Neural progenitor cell (in vitro differentiated cells): ENCODE results near the gene ZNF783. TPM values are rescaled to one million over a fixed set of nuclear protein-coding genes. Genes with fewer than 3 reads are reported as not detected.

Source experiments
- DNase-seq: peaks from one replicate; pipeline ENCODE4 v3.0.0-alpha.2; 2016; ENCODE audit warnings: low spot score
- H2AFZ ChIP-seq: fragments of 200-600 bp; sonication (generic); replicated peaks from 2 replicates; pipeline ENCODE4 v1.6.1; 2016; ENCODE audit warnings: antibody characterized with exemption
- H3F3A ChIP-seq: fragments of 200-600 bp; sonication (generic); 2 replicates; pipeline ENCODE4 v1.6.1; 2016; ENCODE audit warnings: antibody characterized with exemption, low read depth
- H3K27ac ChIP-seq: fragments of 200-600 bp; sonication (generic); 2 replicates; pipeline ENCODE4 v1.5.1; 2016; ENCODE audit warnings: mild to moderate bottlenecking
- H3K27me3 ChIP-seq: fragments of 200-600 bp; sonication (generic); 2 replicates; pipeline ENCODE4 v1.6.1; 2016; ENCODE audit warnings: mild to moderate bottlenecking, moderate library complexity
- H3K36me3 ChIP-seq: fragments of 200-600 bp; sonication (generic); 2 replicates; pipeline ENCODE4 v1.5.1; 2016
- H3K4me1 ChIP-seq: fragments of 200-600 bp; sonication (generic); 2 replicates; pipeline ENCODE4 v1.6.1; 2016; ENCODE audit warnings: mixed run types
- H3K4me2 ChIP-seq: fragments of 200-600 bp; sonication (generic); 2 replicates; pipeline ENCODE4 v1.6.1; 2016
- H3K4me3 ChIP-seq: fragments of 200-600 bp; sonication (generic); 2 replicates; pipeline ENCODE4 v1.5.1; 2016
- H3K79me2 ChIP-seq: fragments of 200-600 bp; sonication (generic); 2 replicates; pipeline ENCODE4 v1.6.1; 2016; ENCODE audit warnings: low read depth
- H3K9ac ChIP-seq: fragments of 200-600 bp; sonication (generic); 2 replicates; pipeline ENCODE4 v1.6.1; 2016
- H3K9me3 ChIP-seq: fragments of 200-600 bp; sonication (generic); 2 replicates; pipeline ENCODE4 v1.5.1; 2016; ENCODE audit warnings: low read depth
- H4K20me1 ChIP-seq: fragments of 200-600 bp; sonication (generic); 2 replicates; pipeline ENCODE4 v1.6.1; 2016; ENCODE audit warnings: low read depth
- H3K27ac Mint-ChIP-seq: 3 replicates; pipeline ENCODE4 v1.8.0; 2021; ENCODE audit warnings: mixed read lengths
- H3K27me3 Mint-ChIP-seq: 2 replicates; pipeline ENCODE4 v1.8.0; 2022; ENCODE audit warnings: low read depth, mild to moderate bottlenecking, inconsistent platforms, moderate library complexity, mixed read lengths; ENCODE audit not compliant: insufficient read depth
- H3K36me3 Mint-ChIP-seq: 3 replicates; pipeline ENCODE4 v1.8.0; 2021; ENCODE audit warnings: mixed read lengths
- H3K4me1 Mint-ChIP-seq: 3 replicates; pipeline ENCODE4 v1.8.0; 2021; ENCODE audit warnings: mixed read lengths
- H3K4me3 Mint-ChIP-seq: 3 replicates; pipeline ENCODE4 v1.8.0; 2021; ENCODE audit warnings: mild to moderate bottlenecking, moderate library complexity, mixed read lengths
- H3K9me3 Mint-ChIP-seq: 3 replicates; pipeline ENCODE4 v1.8.0; 2020; ENCODE audit warnings: mixed read lengths
- CTCF ChIP-seq: fragments of 200-600 bp; sonication (generic); IDR thresholded peaks from 2 replicates; pipeline ENCODE4 v1.5.1; 2017; ENCODE audit warnings: antibody characterized with exemption, mild to moderate bottlenecking
- EZH2 ChIP-seq: fragments of 200-600 bp; sonication (generic); IDR thresholded peaks from 2 replicates; pipeline ENCODE4 v1.6.1; 2017; ENCODE audit warnings: antibody characterized with exemption, mild to moderate bottlenecking, moderate library complexity
- EZH2phosphoT487 ChIP-seq: fragments of 200-600 bp; sonication (generic); IDR thresholded peaks from 2 replicates; pipeline ENCODE4 v1.6.1; 2017; ENCODE audit warnings: antibody characterized with exemption
- total RNA-seq: library from RNA; depleted of rRNA; stranded (reverse); fragments of >200 nt; gene quantifications from 2 replicates; pipeline ENCODE4 v1.2.3, GENCODE V29; 2015; ENCODE audit warnings: low replicate concordance

The ZNF783 gene
- total RNA-seq, 1 donor from 2014 or later = 5.5 TPM

- H3K9me3 Mint-ChIP-seq = no peaks in the 10 kb centered on the region
- H3K4me3 Mint-ChIP-seq = no peak overlapping the region
- H3K36me3 Mint-ChIP-seq = peaks cover 20% of the 10 kb centered on the region
- peaks cover 6% of the 10 kb centered on the region for H3K27me3 Mint-ChIP-seq
- Histone ChIP-seq H2AFZ (no peak overlapping the region), H3K4me3 (no peak overlapping the region), H3K27me3 (peaks cover 14% of the 10 kb centered on the region), H3K4me1 (no peaks in the 10 kb centered on the region), H3K4me2 (no peak overlapping the region), H3K79me2 (no peaks in the 10 kb centered on the region), H3K9me3 (no peaks in the 10 kb centered on the region), H4K20me1 (no peaks in the 10 kb centered on the region), H3F3A (peaks cover 8% of the 10 kb centered on the region), H3K27ac (no peak overlapping the region), H3K9ac (no peak overlapping the region), H3K36me3 (no peaks in the 10 kb centered on the region)
- TF ChIP-seq EZH2 = no peak
- no peak for TF ChIP-seq EZH2phosphoT487
- TF ChIP-seq CTCF = no peak
- H3K27ac Mint-ChIP-seq = no peak overlapping the region
- H3K4me1 Mint-ChIP-seq = peaks cover 4% of the 10 kb centered on the region
- no peak for DNase-seq
Measured at GRCh38 chr7:149280661-149281507, 18.9 kb downstream of the ZNF783 start.

- Histone ChIP-seq H3K4me1 (no peaks in the 10 kb centered on the region), H3K9ac (no peak overlapping the region), H3K27ac (no peak overlapping the region), H3K36me3 (no peaks in the 10 kb centered on the region), H3F3A (peaks cover 8% of the 10 kb centered on the region), H2AFZ (no peak overlapping the region), H3K4me3 (no peak overlapping the region), H3K4me2 (no peak overlapping the region), H4K20me1 (no peaks in the 10 kb centered on the region), H3K9me3 (no peaks in the 10 kb centered on the region), H3K27me3 (peaks cover 17% of the 10 kb centered on the region), H3K79me2 (no peaks in the 10 kb centered on the region)
- no peaks in the 10 kb centered on the region for H3K9me3 Mint-ChIP-seq
- DNase-seq = no peak
- TF ChIP-seq EZH2 (no peak), EZH2phosphoT487 (no peak), CTCF (no peak)
- H3K27ac Mint-ChIP-seq = no peak overlapping the region
- peaks cover 9% of the 10 kb centered on the region for H3K4me1 Mint-ChIP-seq
- H3K4me3 Mint-ChIP-seq = no peak overlapping the region
- H3K36me3 Mint-ChIP-seq = peaks cover 14% of the 10 kb centered on the region
- H3K27me3 Mint-ChIP-seq = peaks cover 14% of the 10 kb centered on the region
Measured at GRCh38 chr7:149281508-149282330, 19.7 kb downstream of the ZNF783 start.

- no peaks in the 10 kb centered on the region for H3K36me3 ChIP-seq
- no peaks in the 10 kb centered on the region for H4K20me1 ChIP-seq
- H3F3A ChIP-seq = peaks cover 8% of the 10 kb centered on the region
- H3K27ac ChIP-seq = no peak overlapping the region
- H3K4me3 Mint-ChIP-seq = no peak overlapping the region
- H3K4me3 ChIP-seq = no peak overlapping the region
- H3K9me3 ChIP-seq = no peaks in the 10 kb centered on the region
- no peaks in the 10 kb centered on the region for H3K4me1 ChIP-seq
- H3K79me2 ChIP-seq = no peaks in the 10 kb centered on the region
- H3K36me3 Mint-ChIP-seq = peaks cover 11% of the 10 kb centered on the region
- no peak for TF ChIP-seq EZH2
- no peak for TF ChIP-seq CTCF
- TF ChIP-seq EZH2phosphoT487 = no peak
- peaks cover 17% of the 10 kb centered on the region for H3K27me3 ChIP-seq
- H3K27ac Mint-ChIP-seq = no peak overlapping the region
- no peak overlapping the region for H2AFZ ChIP-seq
- no peaks in the 10 kb centered on the region for H3K9me3 Mint-ChIP-seq
- no peak for DNase-seq
- no peak overlapping the region for H3K4me2 ChIP-seq
- H3K9ac ChIP-seq = no peak overlapping the region
- peaks cover 14% of the 10 kb centered on the region for H3K27me3 Mint-ChIP-seq
- H3K4me1 Mint-ChIP-seq = peaks cover 9% of the 10 kb centered on the region
Measured at GRCh38 chr7:149282331-149282655, 20.3 kb downstream of the ZNF783 start.
